AG10803 (cell line): Measurements from ENCODE around the gene CTU2.

Source experiments
- DNase-seq: peaks from one replicate; pipeline ENCODE4 v3.0.0; 2010; ENCODE audit warnings: low read depth
- H3K4me3 ChIP-seq: 2 replicates; pipeline ENCODE4 v1.5.1; 2011; ENCODE audit warnings: mild to moderate bottlenecking, low read length, control low read depth
- CTCF ChIP-seq: conservative IDR thresholded peaks from 2 replicates; pipeline ENCODE4 v1.5.1; 2011; ENCODE audit warnings: mild to moderate bottlenecking, low read length, control low read depth, inconsistent platforms

CTU2 gene

GRCh38 chr16:88692861-88693260, 13.4 kb upstream of the CTU2 start:
- TF ChIP-seq CTCF: no peak
- no peak overlapping the region for H3K4me3 ChIP-seq
- DNase-seq: no peak

GRCh38 chr16:88693420-88694177, 12.7 kb upstream of the CTU2 start:
- no peak overlapping the region for H3K4me3 ChIP-seq
- TF ChIP-seq CTCF: no peak

GRCh38 chr16:88694221-88695087, 11.8 kb upstream of the CTU2 start:
- no peak for TF ChIP-seq CTCF
- no peak overlapping the region for H3K4me3 ChIP-seq
- no peak for DNase-seq

More at GRCh38 chr16:88693420-88694177, 12.7 kb upstream of the CTU2 start:
- no peak for DNase-seq

- H3K4me3 ChIP-seq: no peak overlapping the region
- DNase-seq: no peak
- TF ChIP-seq CTCF: no peak
Measured at GRCh38 chr16:88695218-88695617, 11.1 kb upstream of the CTU2 start.

GRCh38 chr16:88695753-88696152, 10.6 kb upstream of the CTU2 start:
- no peak overlapping the region for H3K4me3 ChIP-seq
- no peak for DNase-seq
- TF ChIP-seq CTCF: no peak

GRCh38 chr16:88696441-88696840, 9.9 kb upstream of the CTU2 start:
- H3K4me3 ChIP-seq: no peak overlapping the region
- no peak for TF ChIP-seq CTCF
- DNase-seq: no peak
